Heart right ventricle (tissue), 16 donors: ENCODE measurements around the gene KIF16B. TPM values are rescaled to one million over a fixed set of nuclear protein-coding genes. Genes with fewer than 3 reads are reported as not detected.

Experiments
- ATAC-seq, 8 donors: fragments of 200-7000 bp; cut with Tn5 transposase; one replicate each; pipeline ENCODE4 v1.9.1; 2020; ENCODE audit warnings: mild to moderate bottlenecking in 8 of 8, moderate library complexity in 8 of 8, moderate number of reproducible peaks in 1 of 8
- DNase-seq, 2 donors: peaks; one replicate each; pipeline ENCODE4 v3.0.0-alpha.2; 2020
- H3K27ac ChIP-seq, 10 donors: fragments of 200-600 bp; sonication (generic) in 2 of 10; one replicate each; pipeline versions ENCODE4 v1.5.0 to v1.8.0; 2020 to 2022; ENCODE audit warnings: mild to moderate bottlenecking in 3 of 10
- H3K27me3 ChIP-seq, 7 donors: fragments of 200-600 bp; one replicate each; pipeline ENCODE4 v1.8.0; 2021 to 2022; ENCODE audit warnings: mild to moderate bottlenecking in 2 of 7
- H3K36me3 ChIP-seq, 9 donors: fragments of 200-600 bp; sonication (generic) in 1 of 9; one replicate each; pipeline versions ENCODE4 v1.5.0 to v1.8.0; 2020 to 2022; ENCODE audit warnings: mild to moderate bottlenecking in 2 of 9
- H3K4me1 ChIP-seq, 9 donors: fragments of 200-600 bp; sonication (generic) in 1 of 9; one replicate each; pipeline versions ENCODE4 v1.5.0 to v1.8.0; 2020 to 2022; ENCODE audit warnings: mild to moderate bottlenecking in 4 of 9
- H3K4me3 ChIP-seq, 10 donors: fragments of 200-600 bp; sonication (generic) in 2 of 10; one replicate each; pipeline versions ENCODE4 v1.5.0 to v1.8.0; 2020 to 2022; ENCODE audit warnings: mild to moderate bottlenecking in 7 of 10, moderate library complexity in 2 of 10
- H3K9me3 ChIP-seq, 11 donors: fragments of 200-600 bp in 10 of 11; sonication (generic) in 2 of 11; one replicate each; pipeline versions ENCODE4 v1.5.0 to v1.8.0; 2013 to 2022; ENCODE audit warnings: mild to moderate bottlenecking in 2 of 11, control low read depth in 1 of 11, moderate library complexity in 1 of 11
- WGBS, 2 donors: extraction: QIAGEN DNeasy Blood & Tissue Kit; methylation state at CpG; one replicate each; pipeline ENCODE4 v1.1.7; 2013; ENCODE audit warnings: inconsistent platforms in 1 of 2; 5-methylcytosine and 5-hydroxymethylcytosine counted together
- intact Hi-C, 10 donors: fragments of 100-400 bp; cut with DNase I; formaldehyde crosslinking; loops; one replicate each; pipeline versions ENCODE4 v1.11.1 to v1.14.2; 2022
- polyA plus RNA-seq, 2 donors: library from polyadenylated mRNA; stranded (reverse); fragments of 200-250 nt; gene quantifications; one replicate each; pipeline ENCODE4 v1.2.3, GENCODE V29; 2013
- total RNA-seq, 10 donors: library from RNA; stranded (reverse); fragmentation: NEBNext Ultra II Directional in 3 of 10; extraction: Animal tissue kit (Norgen Biotek cat#: 25700) in 3 of 10; gene quantifications; one replicate each; pipeline versions ENCODE4 v1.2.1 to v1.2.4, GENCODE V29; 2021 to 2023
- TF ChIP-seq, protein P1 (sequence below), 9 donors: fragments of 200-600 bp; sonication (generic) in 2 of 9; IDR thresholded peaks; one replicate each; pipeline versions ENCODE4 v1.5.0 to v1.8.0; 2021 to 2022; ENCODE audit warnings: antibody characterized with exemption in 9 of 9, mild to moderate bottlenecking in 5 of 9, moderate library complexity in 1 of 9
- donor health status: Arrhythmogenic right ventricular cardiomyopathy.
- donor health status: ischemic (EF 13 %, LVEDD 7.1; RV severe dilation, severe dysfunction).
- donor health status: healthy with polysubstance abuse.
- donor health status: DM: no; HTN: yes; CAD: no.
- donor health status: DM: no; HTN: no; CAD: no.
- donor health status: ischemic (EF 25% LVEDD 6.9; RV normal size, moderate dysfunction).
- donor health status: ischemic (EF 25% LVEDD 5.7; RV mildly dilated, moderate dysfunction).
- donor health status: healthy.
- donor health status: DM: yes; HTN: yes; CAD: no.
- donor health status: Ischemic cardiomyopathy.
- donor health status: ischemic (EF 35%, LVEDD 5.7; RV mildly dilated, moderate dysfunction).
- donor health status: nonischemic (EF 11% LVEDD 7.7; RV severe dilation, severe dysfunction).
- donor health status: DM: yes; HTN: yes; CAD: no.
- donor health status: PGD.
- donor health status: ischemic (EF 29% LVEDD 5.4; RV normal size, mild dysfunction).
- donor health status: nonischemic (EF 23%, LVEDD 6.1; RV moderate dilation, normal function).

Gene KIF16B
- total and polyA plus RNA-seq, 12 donors, result 9.7 to 22.5 (median 17.9) TPM

DNA sequence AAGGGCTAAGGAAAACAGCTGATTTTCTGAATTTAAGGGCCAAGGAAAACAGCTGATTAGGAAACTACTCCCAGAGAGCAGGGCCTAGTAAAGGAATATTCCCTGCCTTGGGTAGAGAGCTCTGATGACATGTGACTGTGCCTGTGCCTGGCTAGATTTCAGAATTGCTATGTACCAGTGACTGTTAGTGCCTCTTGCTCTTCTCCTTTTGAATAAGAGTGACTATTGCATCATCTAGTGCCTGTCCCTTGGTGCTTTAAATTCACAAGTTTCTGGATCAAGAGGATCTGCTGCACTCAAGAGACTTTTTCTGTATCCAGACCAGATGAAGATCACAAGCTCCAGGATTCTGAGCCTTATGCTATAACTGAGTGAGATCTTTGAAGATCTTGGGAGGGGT, 332.9 kb downstream of the KIF16B start:
- Histone ChIP-seq H3K27ac (no peak overlapping the region), H3K4me1 (peaks cover 0 to 2% (median 0%) of the 10 kb centered on the region in 9 donors), H3K9me3 (peaks cover 0 to 37% (median 13%) of the 10 kb centered on the region in 11 donors), H3K27me3 (no peaks in the 10 kb centered on the region), H3K4me3 (no peak overlapping the region), H3K36me3 (no peaks in the 10 kb centered on the region)
- no peak for ATAC-seq
- no peak for DNase-seq
- TF ChIP-seq, protein P1, sequence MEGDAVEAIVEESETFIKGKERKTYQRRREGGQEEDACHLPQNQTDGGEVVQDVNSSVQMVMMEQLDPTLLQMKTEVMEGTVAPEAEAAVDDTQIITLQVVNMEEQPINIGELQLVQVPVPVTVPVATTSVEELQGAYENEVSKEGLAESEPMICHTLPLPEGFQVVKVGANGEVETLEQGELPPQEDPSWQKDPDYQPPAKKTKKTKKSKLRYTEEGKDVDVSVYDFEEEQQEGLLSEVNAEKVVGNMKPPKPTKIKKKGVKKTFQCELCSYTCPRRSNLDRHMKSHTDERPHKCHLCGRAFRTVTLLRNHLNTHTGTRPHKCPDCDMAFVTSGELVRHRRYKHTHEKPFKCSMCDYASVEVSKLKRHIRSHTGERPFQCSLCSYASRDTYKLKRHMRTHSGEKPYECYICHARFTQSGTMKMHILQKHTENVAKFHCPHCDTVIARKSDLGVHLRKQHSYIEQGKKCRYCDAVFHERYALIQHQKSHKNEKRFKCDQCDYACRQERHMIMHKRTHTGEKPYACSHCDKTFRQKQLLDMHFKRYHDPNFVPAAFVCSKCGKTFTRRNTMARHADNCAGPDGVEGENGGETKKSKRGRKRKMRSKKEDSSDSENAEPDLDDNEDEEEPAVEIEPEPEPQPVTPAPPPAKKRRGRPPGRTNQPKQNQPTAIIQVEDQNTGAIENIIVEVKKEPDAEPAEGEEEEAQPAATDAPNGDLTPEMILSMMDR (IDR thresholded peaks at IDR 0.05), result no peak
- intact Hi-C loops, result no loop called here

- Histone ChIP-seq H3K27ac (no peak overlapping the region), H3K4me1 (peaks cover 0 to 14% (median 0%) of the 10 kb centered on the region in 9 donors), H3K4me3 (no peak overlapping the region), H3K9me3 (peaks cover 0 to 37% (median 13%) of the 10 kb centered on the region in 11 donors), H3K36me3 (no peaks in the 10 kb centered on the region), H3K27me3 (no peaks in the 10 kb centered on the region)
- TF ChIP-seq, protein P1 (IDR thresholded peaks at IDR 0.05), result no peak
- WGBS, 2 donors, result 90 to 95% methylated on average over 9 of the region's 9 CpGs
- intact Hi-C loops, result no loop called here
- no peak for ATAC-seq
- DNase-seq, result no peak
These were observed 336.5 kb downstream of the KIF16B start for GRCh38 chr20:16236589-16237241.

- no peak overlapping the region for H3K4me3 ChIP-seq
- no peaks in the 10 kb centered on the region for H3K36me3 ChIP-seq
- H3K4me1 ChIP-seq, result peaks cover 0 to 12% (median 0%) of the 10 kb centered on the region in 9 donors
- intact Hi-C loops, result no loop called here
- TF ChIP-seq, protein P1 (IDR thresholded peaks at IDR 0.05), result no peak
- no peak overlapping the region for H3K27ac ChIP-seq
- no peak for ATAC-seq
- no peak for DNase-seq
- H3K9me3 ChIP-seq, result no peaks in the 10 kb centered on the region
- H3K27me3 ChIP-seq, result no peaks in the 10 kb centered on the region
These were observed 342.8 kb downstream of the KIF16B start for GRCh38 chr20:16230402-16230801.

- WGBS, 2 donors, result 95 to 97% methylated on average over 1 of the region's 1 CpG
- peaks cover 0 to 6% (median 0%) of the 10 kb centered on the region in 9 donors for H3K4me1 ChIP-seq
- no peak overlapping the region for H3K27ac ChIP-seq
- ATAC-seq, result no peak
- DNase-seq, result no peak
- intact Hi-C loops, result no loop called here
- H3K27me3 ChIP-seq, result no peaks in the 10 kb centered on the region
- H3K36me3 ChIP-seq, result no peaks in the 10 kb centered on the region
- TF ChIP-seq, protein P1 (IDR thresholded peaks at IDR 0.05), result no peak
- no peak overlapping the region for H3K4me3 ChIP-seq
- no peaks in the 10 kb centered on the region for H3K9me3 ChIP-seq
These were observed 343.4 kb downstream of the KIF16B start for GRCh38 chr20:16229813-16230212.
